Liver (tissue), 9 donors: ENCODE results near the gene AMER2. TPM values are rescaled to one million over a fixed set of nuclear protein-coding genes. Genes with fewer than 3 reads are reported as not detected.

Experiments
- DNase-seq: peaks from one replicate; pipeline ENCODE4 v3.0.0-alpha.2; 2017; ENCODE audit warnings: low spot score
- H3K27ac ChIP-seq, 2 donors: one replicate each; pipeline ENCODE4 v1.7.0; 2013; ENCODE audit warnings: inconsistent platforms in 2 of 2, low read length in 2 of 2, control low read depth in 1 of 2, low read depth in 1 of 2, mild to moderate bottlenecking in 1 of 2
- H3K27me3 ChIP-seq, 4 donors: one replicate each; pipeline versions ENCODE4 v1.6.1 to v1.7.0; 2013; ENCODE audit warnings: low read length in 3 of 4, inconsistent platforms in 1 of 4, mild to moderate bottlenecking in 1 of 4, moderate library complexity in 1 of 4; ENCODE audit not compliant: control insufficient read depth in 4 of 4, insufficient read depth in 4 of 4
- H3K36me3 ChIP-seq, 4 donors: one replicate each; pipeline versions ENCODE4 v1.6.1 to v1.7.0; 2013; ENCODE audit warnings: low read length in 3 of 4, mild to moderate bottlenecking in 3 of 4, low read depth in 1 of 4, moderate library complexity in 1 of 4; ENCODE audit not compliant: control insufficient read depth in 4 of 4, insufficient read depth in 3 of 4
- H3K4me1 ChIP-seq, 4 donors: one replicate each; pipeline versions ENCODE4 v1.6.1 to v1.7.0; 2013; ENCODE audit warnings: low read length in 3 of 4, mild to moderate bottlenecking in 3 of 4, moderate library complexity in 1 of 4; ENCODE audit not compliant: control insufficient read depth in 4 of 4, insufficient read depth in 4 of 4
- H3K4me3 ChIP-seq, 3 donors: one replicate each; pipeline versions ENCODE4 v1.6.1 to v1.7.0; 2013; ENCODE audit warnings: low read length in 3 of 3, control low read depth in 1 of 3, low read depth in 1 of 3, mild to moderate bottlenecking in 1 of 3
- H3K9ac ChIP-seq, 2 donors: one replicate each; pipeline ENCODE4 v1.7.0; 2013; ENCODE audit warnings: low read length in 2 of 2, mild to moderate bottlenecking in 2 of 2, moderate library complexity in 2 of 2, control low read depth in 1 of 2, low read depth in 1 of 2
- H3K9me3 ChIP-seq, 4 donors: one replicate each; pipeline versions ENCODE4 v1.6.1 to v1.7.0; 2013; ENCODE audit warnings: low read length in 3 of 4; ENCODE audit not compliant: control insufficient read depth in 4 of 4
- ATF3 ChIP-seq: IDR thresholded peaks from 2 replicates; pipeline ENCODE4 v1.6.1; 2016; ENCODE audit warnings: antibody characterized with exemption
- CTCF ChIP-seq: fragments of 150-350 bp; IDR thresholded peaks from 2 replicates; pipeline ENCODE4 v1.5.1; 2017; ENCODE audit warnings: improper control_type of control experiment, low read depth, low read length; ENCODE audit not compliant: missing input control
- EGR1 ChIP-seq, 2 donors: IDR thresholded peaks; 2 replicates each; pipeline ENCODE4 v1.6.1; 2016 to 2018; ENCODE audit warnings: antibody characterized with exemption in 2 of 2, low read depth in 2 of 2
- FOXA1 ChIP-seq: IDR thresholded peaks from 2 replicates; pipeline ENCODE4 v1.6.1; 2016; ENCODE audit warnings: antibody characterized with exemption
- FOXA2 ChIP-seq: IDR thresholded peaks from 2 replicates; pipeline ENCODE4 v1.6.1; 2016; ENCODE audit warnings: antibody characterized with exemption
- GABPA ChIP-seq, 2 donors: IDR thresholded peaks in 1 of 2; conservative IDR thresholded peaks in 1 of 2; 2 replicates each; pipeline ENCODE4 v1.6.1; 2016; ENCODE audit warnings: antibody characterized with exemption in 2 of 2, mild to moderate bottlenecking in 1 of 2, moderate library complexity in 1 of 2
- HNF4A ChIP-seq, 2 donors: conservative IDR thresholded peaks; 2 replicates each; pipeline ENCODE4 v1.6.1; 2016; ENCODE audit warnings: antibody characterized with exemption in 2 of 2, mild to moderate bottlenecking in 2 of 2
- HNF4G ChIP-seq: IDR thresholded peaks from 2 replicates; pipeline ENCODE4 v1.6.1; 2016; ENCODE audit warnings: antibody characterized with exemption
- JUND ChIP-seq, 2 donors: IDR thresholded peaks; 2 replicates each; pipeline ENCODE4 v1.6.1; 2016; ENCODE audit warnings: antibody characterized with exemption in 2 of 2
- MAX ChIP-seq: IDR thresholded peaks from 2 replicates; pipeline ENCODE4 v1.6.1; 2016; ENCODE audit warnings: antibody characterized with exemption
- NR2F2 ChIP-seq: IDR thresholded peaks from 2 replicates; pipeline ENCODE4 v1.6.1; 2016; ENCODE audit warnings: antibody characterized with exemption
- RAD21 ChIP-seq, 2 donors: IDR thresholded peaks; 2 replicates each; pipeline ENCODE4 v1.6.1; 2016; ENCODE audit warnings: antibody characterized with exemption in 2 of 2, mild to moderate bottlenecking in 2 of 2
- REST ChIP-seq: IDR thresholded peaks from 2 replicates; pipeline ENCODE4 v1.6.1; 2016; ENCODE audit warnings: antibody characterized with exemption, mild to moderate bottlenecking
- RXRA ChIP-seq, 2 donors: IDR thresholded peaks; 2 replicates each; pipeline ENCODE4 v1.6.1; 2017 to 2018; ENCODE audit warnings: antibody characterized with exemption in 2 of 2, mild to moderate bottlenecking in 1 of 2
- SP1 ChIP-seq: IDR thresholded peaks from 2 replicates; pipeline ENCODE4 v1.6.1; 2018; ENCODE audit warnings: antibody characterized with exemption, mild to moderate bottlenecking
- TAF1 ChIP-seq: conservative IDR thresholded peaks from 2 replicates; pipeline ENCODE4 v1.6.1; 2016; ENCODE audit warnings: antibody characterized with exemption, mild to moderate bottlenecking
- ZBTB33 ChIP-seq: IDR thresholded peaks from 2 replicates; pipeline ENCODE4 v1.6.1; 2016; ENCODE audit warnings: antibody characterized with exemption
- WGBS: extraction: QIAGEN DNeasy Blood & Tissue Kit; methylation state at CpG from one replicate; pipeline ENCODE4 v1.1.7; 2013; 5-methylcytosine and 5-hydroxymethylcytosine counted together
- polyA plus RNA-seq, 2 donors: library from polyadenylated mRNA; stranded (reverse) in 1 of 2; unstranded in 1 of 2; fragments of 200-250 nt in 1 of 2; fragments of >200 nt in 1 of 2; fragmentation: Nextera tagmentation in 1 of 2; extraction: Ambion mirVana in 1 of 2; gene quantifications; one replicate each; pipeline versions ENCODE4 v1.2.1 to v1.2.3, GENCODE V29; 2013 to 2015
- total RNA-seq, 2 donors: library from RNA; depleted of rRNA; stranded (reverse); fragments of >200 nt; gene quantifications; one replicate each; pipeline ENCODE4 v1.2.3, GENCODE V29; 2014
- donor health status: healthy.
- donor health status: healthy.
- donor health status: healthy.
- donor health status: healthy.
- donor health status: healthy.

The AMER2 gene
- not detected for total RNA-seq
- not detected for polyA plus RNA-seq

- WGBS: 7% methylated on average over 50 of the region's 50 CpGs
- Histone ChIP-seq H3K4me3 (peak within 1 kb of the TSS in 1 of 3 donors; percentile 21), H3K27me3 (peaks cover 8 to 14% (median 10%) of the 10 kb centered on the region in 4 donors), H3K9me3 (peaks cover 0 to 5% (median 0%) of the 10 kb centered on the region in 4 donors), H3K36me3 (no peaks in the 10 kb centered on the region), H3K9ac (no peak within 1 kb of the TSS), H3K27ac (no peak within 1 kb of the TSS), H3K4me1 (peaks cover 0 to 10% (median 3%) of the 10 kb centered on the region in 4 donors)
- no peak for TF ChIP-seq HNF4G
- TF ChIP-seq FOXA1: no peak
- TF ChIP-seq HNF4A (conservative IDR thresholded peaks at IDR 0.05): no peak
- no peak for TF ChIP-seq JUND (IDR thresholded peaks at IDR 0.05)
- TF ChIP-seq RAD21 (IDR thresholded peaks at IDR 0.05): no peak
- TF ChIP-seq GABPA (IDR thresholded peaks at IDR 0.05 in 1 of 2, conservative IDR thresholded peaks at IDR 0.05 in 1 of 2): no peak
- TF ChIP-seq REST: no peak
- TF ChIP-seq ATF3: no peak
- TF ChIP-seq NR2F2: no peak
- no peak for TF ChIP-seq RXRA (IDR thresholded peaks at IDR 0.05)
- no peak for TF ChIP-seq EGR1 (IDR thresholded peaks at IDR 0.05; ENCODE audit: low read depth in 2 of 2)
- no peak for TF ChIP-seq TAF1
- TF ChIP-seq CTCF: no peak
- TF ChIP-seq MAX: no peak
- TF ChIP-seq SP1: no peak
- no peak for TF ChIP-seq FOXA2
- TF ChIP-seq ZBTB33: no peak
- DNase-seq: no peak
Measured at GRCh38 chr13:25171517-25172302, at the start of gene AMER2. TSS of gene AMER2 (minus strand) at chr13:25172288. CDS start at chr13:25171619, 669 bp downstream.
